Mammary microvascular endothelial cell (primary cell): Measurements from ENCODE around the gene KLHL21. TPM values are rescaled to one million over a fixed set of nuclear protein-coding genes. Genes with fewer than 3 reads are reported as not detected.

Experiments used
- total RNA-seq: library from RNA; depleted of rRNA; stranded (reverse); fragments of >200 nt; gene quantifications from 2 replicates; pipeline ENCODE4 v1.2.3, GENCODE V29; 2015

The KLHL21 gene
- total RNA-seq: 42.4 and 44.2 TPM in 2 replicates

GRCh38 chr1:6602669-6603237, at the start of gene KLHL21:
KLHL21 (minus strand) TSS chr1:6602869; CDS start chr1:6602817, 52 bp downstream.

GRCh38 chr1:6624710-6625583, 22.3 kb upstream of the KLHL21 start, which contains the start of gene THAP3:
THAP3 (plus strand) TSS chr1:6624868; CDS start chr1:6625219, 351 bp downstream.

GRCh38 chr1:6613361-6614018, 10.8 kb upstream of the KLHL21 start, which contains the start of gene PHF13:
PHF13 (plus strand) TSS chr1:6613731; CDS start chr1:6614067, 336 bp downstream.

GRCh38 chr1:6579374-6580118, 23.1 kb downstream of the KLHL21 start, which contains the start of gene ZBTB48:
ZBTB48 (plus strand) TSS chr1:6579994; CDS start chr1:6580610, 616 bp downstream.

GRCh38 chr1:6554907-6555778, 47.5 kb downstream of the KLHL21 start, which contains the start of gene TAS1R1:
TAS1R1 (plus strand) TSS chr1:6555307; CDS start chr1:6555374, 67 bp downstream.

GRCh38 chr1:6554031-6554906, 48.4 kb downstream of the KLHL21 start, which contains the start of gene NOL9:
NOL9 (minus strand) TSS chr1:6554513; CDS start chr1:6554502, 11 bp downstream.

Other genes starting within 250 kb of the KLHL21 start
- gene ACOT7, start 209.1 kb downstream of the KLHL21 start, total RNA-seq: 124 and 147 TPM in 2 replicates
- gene HES2, start 182.9 kb downstream of the KLHL21 start, total RNA-seq: 31.5 and 32.2 TPM in 2 replicates
- 0.67 and 1.1 TPM in 2 replicates for gene ESPN, start 178.1 kb downstream of the KLHL21 start, total RNA-seq
- gene TNFRSF25, start 136.7 kb downstream of the KLHL21 start, total RNA-seq: 8.5 and 11.4 TPM in 2 replicates
- gene PLEKHG5, start 111.2 kb downstream of the KLHL21 start, total RNA-seq: 21.5 and 26.6 TPM in 2 replicates
- gene NOL9, start 48.4 kb downstream of the KLHL21 start, total RNA-seq: 20.6 and 30.4 TPM in 2 replicates
- gene TAS1R1, start 47.6 kb downstream of the KLHL21 start, total RNA-seq: 0.10 TPM in 1 of 2 replicates, not detected in the other
- gene ZBTB48, start 22.9 kb downstream of the KLHL21 start, total RNA-seq: 10.5 and 24.8 TPM in 2 replicates
- 5.0 and 6.4 TPM in 2 replicates for gene PHF13, start 10.9 kb upstream of the KLHL21 start, total RNA-seq
- 17.4 and 18.3 TPM in 2 replicates for gene THAP3, start 22.0 kb upstream of the KLHL21 start, total RNA-seq
- 29.8 and 31.7 TPM in 2 replicates for gene DNAJC11, start 98.9 kb upstream of the KLHL21 start, total RNA-seq
- gene CAMTA1, start 182.6 kb upstream of the KLHL21 start, total RNA-seq: 38.6 and 61.7 TPM in 2 replicates